Vagina (tissue), 2 donors: ENCODE measurements around the gene SLC6A6. TPM values are rescaled to one million over a fixed set of nuclear protein-coding genes. Genes with fewer than 3 reads are reported as not detected.
A peak's percentile ranks its signal among the peaks of the same experiment; 100 is the strongest.

Source experiments
- DNase-seq, 2 donors: peaks; one replicate each; pipeline ENCODE4 v3.0.0-alpha.2; 2017; ENCODE audit errors: extremely low spot score in 2 of 2
- H3K27ac ChIP-seq: fragments of 200-600 bp; sonication (generic); one replicate; pipeline ENCODE4 v1.5.1; 2019
- H3K27me3 ChIP-seq: fragments of 200-600 bp; sonication (generic); one replicate; pipeline ENCODE4 v1.5.1; 2019
- H3K36me3 ChIP-seq, 2 donors: fragments of 200-600 bp; sonication (generic); one replicate each; pipeline ENCODE4 v1.5.1; 2017 to 2019
- H3K4me1 ChIP-seq: fragments of 200-600 bp; sonication (generic); one replicate; pipeline ENCODE4 v1.5.1; 2019
- H3K4me3 ChIP-seq, 2 donors: fragments of 200-600 bp; sonication (generic); 1 replicate in 1 of 2; 2 replicates in 1 of 2; pipeline ENCODE4 v1.5.1; 2016 to 2019
- H3K9me3 ChIP-seq: fragments of 200-600 bp; sonication (generic); one replicate; pipeline ENCODE4 v1.5.1; 2019
- POLR2A ChIP-seq, 2 donors: fragments of 450-650 bp; IDR thresholded peaks; one replicate each; pipeline ENCODE4 v1.6.1; 2017; ENCODE audit warnings: antibody characterized with exemption in 2 of 2, mild to moderate bottlenecking in 2 of 2, moderate library complexity in 2 of 2
- POLR2AphosphoS5 ChIP-seq, 2 donors: sonication (generic); formaldehyde crosslinking; IDR thresholded peaks; one replicate each; pipeline ENCODE4 v1.9.0; 2017; ENCODE audit warnings: antibody characterized with exemption in 2 of 2, mild to moderate bottlenecking in 2 of 2, low read depth in 1 of 2; ENCODE audit not compliant: insufficient read depth in 1 of 2
- intact Hi-C: fragments of 100-400 bp; cut with DNase I; formaldehyde crosslinking; loops from one replicate; pipeline ENCODE4 v1.15.1; 2023
- total RNA-seq: library from RNA; depleted of rRNA; stranded (reverse); fragments of >200 nt; gene quantifications from one replicate; pipeline ENCODE4 v1.2.3, GENCODE V29; 2016
- TF ChIP-seq, protein P1 (sequence below), 3 experiments: fragments of 450-650 bp in 2 of 3; fragments of 200-600 bp in 1 of 3; sonication (generic) in 1 of 3; IDR thresholded peaks; one replicate each; pipeline ENCODE4 v1.5.1; 2017 to 2019; ENCODE audit warnings: antibody characterized with exemption in 3 of 3, mild to moderate bottlenecking in 2 of 3, moderate library complexity in 2 of 3

The SLC6A6 gene
- total RNA-seq, 1 donor from 2014 or later = 30.7 TPM

DNA sequence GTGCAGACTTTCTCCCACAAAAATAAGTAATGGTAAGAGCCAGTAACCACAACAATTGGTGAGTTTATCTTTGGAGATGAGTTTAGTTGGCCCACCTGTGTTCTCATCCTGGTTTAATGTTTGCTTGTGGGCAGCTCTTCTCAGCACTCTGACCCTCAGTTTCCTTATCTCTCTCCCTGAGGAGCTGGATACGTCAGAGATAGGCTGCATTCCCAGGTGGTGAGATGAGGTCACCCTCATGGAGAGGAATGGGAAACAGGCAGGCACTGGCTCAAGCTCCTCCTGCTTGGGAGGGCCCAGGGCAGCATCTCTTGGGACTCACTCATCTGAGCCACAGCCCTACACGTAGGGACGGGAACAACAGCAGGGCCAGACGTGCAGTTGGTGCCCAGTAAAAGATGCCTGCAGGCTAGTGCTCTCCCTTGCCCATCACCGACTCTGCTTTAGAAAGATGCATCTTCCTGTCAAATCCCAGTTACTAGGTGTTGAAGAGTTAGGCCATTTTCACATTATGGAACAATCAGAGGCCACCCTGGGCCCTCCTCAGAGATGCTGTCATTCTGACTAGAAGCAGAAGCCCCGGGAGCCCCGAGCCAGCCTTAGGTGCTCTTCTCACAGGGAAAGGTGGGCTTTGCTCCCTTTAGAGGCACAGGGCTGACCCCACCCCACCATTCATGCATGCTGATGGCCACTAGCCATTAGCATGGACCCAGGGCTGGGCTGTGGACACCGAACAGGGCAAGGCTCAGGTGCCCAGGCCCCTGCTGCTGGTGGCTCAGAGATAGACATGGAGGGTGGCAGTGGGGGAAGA lies 78.0 kb downstream of the SLC6A6 start:
- H3K27me3 ChIP-seq = no peaks in the 10 kb centered on the region

GRCh38 chr3:14481018-14481645 lies 78.7 kb downstream of the SLC6A6 start:
- DNase-seq = no peak
- H3K36me3 ChIP-seq = peaks cover 0 to 40% of the 10 kb centered on the region in 2 donors
- H3K27ac ChIP-seq = no peak overlapping the region
- H3K4me1 ChIP-seq = no peaks in the 10 kb centered on the region
- H3K9me3 ChIP-seq = no peaks in the 10 kb centered on the region
- intact Hi-C loops = no loop called here
- no peak overlapping the region for H3K4me3 ChIP-seq
- no peaks in the 10 kb centered on the region for H3K27me3 ChIP-seq
- TF ChIP-seq POLR2AphosphoS5 (IDR thresholded peaks at IDR 0.05; ENCODE audit: insufficient read depth in 1 of 2, low read depth in 1 of 2) (no peak), POLR2A (IDR thresholded peaks at IDR 0.05) (no peak)
- TF ChIP-seq, protein P1, sequence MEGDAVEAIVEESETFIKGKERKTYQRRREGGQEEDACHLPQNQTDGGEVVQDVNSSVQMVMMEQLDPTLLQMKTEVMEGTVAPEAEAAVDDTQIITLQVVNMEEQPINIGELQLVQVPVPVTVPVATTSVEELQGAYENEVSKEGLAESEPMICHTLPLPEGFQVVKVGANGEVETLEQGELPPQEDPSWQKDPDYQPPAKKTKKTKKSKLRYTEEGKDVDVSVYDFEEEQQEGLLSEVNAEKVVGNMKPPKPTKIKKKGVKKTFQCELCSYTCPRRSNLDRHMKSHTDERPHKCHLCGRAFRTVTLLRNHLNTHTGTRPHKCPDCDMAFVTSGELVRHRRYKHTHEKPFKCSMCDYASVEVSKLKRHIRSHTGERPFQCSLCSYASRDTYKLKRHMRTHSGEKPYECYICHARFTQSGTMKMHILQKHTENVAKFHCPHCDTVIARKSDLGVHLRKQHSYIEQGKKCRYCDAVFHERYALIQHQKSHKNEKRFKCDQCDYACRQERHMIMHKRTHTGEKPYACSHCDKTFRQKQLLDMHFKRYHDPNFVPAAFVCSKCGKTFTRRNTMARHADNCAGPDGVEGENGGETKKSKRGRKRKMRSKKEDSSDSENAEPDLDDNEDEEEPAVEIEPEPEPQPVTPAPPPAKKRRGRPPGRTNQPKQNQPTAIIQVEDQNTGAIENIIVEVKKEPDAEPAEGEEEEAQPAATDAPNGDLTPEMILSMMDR (IDR thresholded peaks at IDR 0.05) = no peak

More for the DNA sequence above, 78.0 kb downstream of the SLC6A6 start:
- Histone ChIP-seq H3K4me3 (no peak overlapping the region), H3K4me1 (no peaks in the 10 kb centered on the region), H3K9me3 (no peaks in the 10 kb centered on the region), H3K27ac (no peak overlapping the region), H3K36me3 (peaks cover 0 to 40% of the 10 kb centered on the region in 2 donors)
- intact Hi-C loops = no loop called here
- TF ChIP-seq POLR2AphosphoS5 (IDR thresholded peaks at IDR 0.05; ENCODE audit: insufficient read depth in 1 of 2, low read depth in 1 of 2) (no peak), POLR2A (IDR thresholded peaks at IDR 0.05) (no peak)
- TF ChIP-seq, protein P1 (IDR thresholded peaks at IDR 0.05) = no peak
- DNase-seq = no peak

- Histone ChIP-seq H3K4me3 (no peak overlapping the region), H3K9me3 (no peaks in the 10 kb centered on the region), H3K27ac (no peak overlapping the region), H3K4me1 (no peaks in the 10 kb centered on the region), H3K36me3 (peaks cover 0 to 40% of the 10 kb centered on the region in 2 donors), H3K27me3 (no peaks in the 10 kb centered on the region)
- no peak for DNase-seq
- intact Hi-C loops = no loop called here
- no peak for TF ChIP-seq POLR2A (IDR thresholded peaks at IDR 0.05)
- no peak for TF ChIP-seq POLR2AphosphoS5 (IDR thresholded peaks at IDR 0.05; ENCODE audit: insufficient read depth in 1 of 2, low read depth in 1 of 2)
Measured at GRCh38 chr3:14481646-14482036, 79.2 kb downstream of the SLC6A6 start.

GRCh38 chr3:14482271-14482721 lies 79.9 kb downstream of the SLC6A6 start:
- Histone ChIP-seq H3K9me3 (no peaks in the 10 kb centered on the region), H3K27me3 (no peaks in the 10 kb centered on the region), H3K4me1 (no peaks in the 10 kb centered on the region), H3K4me3 (no peak overlapping the region), H3K27ac (no peak overlapping the region), H3K36me3 (peaks cover 0 to 40% of the 10 kb centered on the region in 2 donors)
- TF ChIP-seq POLR2A (IDR thresholded peaks at IDR 0.05) (no peak), POLR2AphosphoS5 (IDR thresholded peaks at IDR 0.05; ENCODE audit: insufficient read depth in 1 of 2, low read depth in 1 of 2) (peak; percentile 18 to 70)
- intact Hi-C loops = no loop called here
- DNase-seq = no peak

DNA sequence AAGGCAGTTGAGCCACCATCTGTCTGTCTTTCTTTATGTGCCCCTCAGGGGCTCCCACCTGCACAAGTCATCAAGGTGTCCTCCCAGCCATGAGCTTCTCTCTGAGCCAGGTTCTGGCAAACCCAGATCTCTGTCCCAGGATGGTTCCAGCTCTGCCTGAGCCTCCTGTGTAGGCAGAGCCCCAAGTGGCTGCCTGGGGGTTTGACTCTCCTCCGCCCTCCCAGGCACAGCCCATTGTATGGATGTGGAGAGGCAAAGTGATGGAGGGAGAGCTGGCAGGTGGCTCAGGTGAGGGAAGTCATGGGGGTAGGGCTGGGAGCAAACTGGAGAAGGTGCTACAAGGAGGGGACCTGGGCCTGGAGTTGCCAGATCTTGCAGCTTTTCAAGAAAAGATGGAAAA lies 80.9 kb downstream of the SLC6A6 start:
- Histone ChIP-seq H3K36me3 (peaks cover 0 to 36% of the 10 kb centered on the region in 2 donors), H3K9me3 (no peaks in the 10 kb centered on the region), H3K27ac (no peak overlapping the region), H3K4me3 (no peak overlapping the region), H3K27me3 (no peaks in the 10 kb centered on the region), H3K4me1 (no peaks in the 10 kb centered on the region)
- TF ChIP-seq POLR2AphosphoS5 (IDR thresholded peaks at IDR 0.05; ENCODE audit: insufficient read depth in 1 of 2, low read depth in 1 of 2) = no peak
- TF ChIP-seq POLR2A (IDR thresholded peaks at IDR 0.05) = no peak
- TF ChIP-seq, protein P1 (IDR thresholded peaks at IDR 0.05) = no peak
- intact Hi-C loops = no loop called here
- no peak for DNase-seq
